HepG2 (cell line): ENCODE data around the gene MACROD2. TPM values are rescaled to one million over a fixed set of nuclear protein-coding genes. Genes with fewer than 3 reads are reported as not detected.

ENCODE experiments used
- ATAC-seq: fragments of 200-7000 bp; cut with Tn5 transposase; 3 replicates; pipeline ENCODE4 v1.9.1; 2020; ENCODE audit warnings: mild to moderate bottlenecking, moderate library complexity
- BruUV-seq: library from RNA; stranded (reverse); fragments of 400-500 nt; replicated peaks from 2 replicates; lab custom pipeline; 2021; lab: Mats Ljungman, UMichigan
- CTCF ChIA-PET: fragments of 300-600 bp; formaldehyde crosslinking; extraction: SDS; loops from one replicate; lab custom pipeline; 2021; ENCODE audit warnings: low total read pairs, inconsistent platforms, low intra/inter-chr PET ratio; lab: Yijun Ruan, JAX
- POLR2A ChIA-PET: fragments of 350-600 bp; sonication (Branson Sonifier 250); formaldehyde crosslinking; loops from one replicate; lab custom pipeline; 2020; ENCODE audit warnings: antibody characterized with exemption, inconsistent platforms; lab: Yijun Ruan, JAX
- DNase-seq: peaks from one replicate; pipeline ENCODE4 v3.0.0-alpha.2; 2015; ENCODE audit warnings: low spot score
- FAIRE-seq: peaks from 3 replicates; lab custom pipeline; 2011; peaks lifted over from hg19 to GRCh38; lab: Jason Lieb, UNC
- H2AFZ ChIP-seq: one replicate; pipeline ENCODE4 v1.6.1; 2011; ENCODE audit warnings: low read length, inconsistent platforms
- H3K27ac ChIP-seq: fragments of 300-600 bp; 3 replicates; pipeline ENCODE4 v1.8.0; 2011; ENCODE audit warnings: mixed run types, mild to moderate bottlenecking, mixed read lengths, low read length, inconsistent platforms; ENCODE audit not compliant: insufficient read depth; ENCODE audit errors: extremely low read length
- H3K27me3 ChIP-seq, 2 experiments: fragments of 200-600 bp in 1 of 2; 2 replicates in 1 of 2; 3 replicates in 1 of 2; pipeline versions ENCODE4 v1.6.0 to v1.8.0; 2011; ENCODE audit warnings: low read length in 2 of 2, mild to moderate bottlenecking in 2 of 2, moderate library complexity in 2 of 2, inconsistent platforms in 1 of 2; ENCODE audit not compliant: insufficient read depth in 2 of 2, control insufficient read depth in 1 of 2
- H3K36me3 ChIP-seq, 2 experiments: fragments of 200-600 bp in 1 of 2; replicated peaks in 1 of 2; 2 replicates in 1 of 2; 3 replicates in 1 of 2; pipeline versions ENCODE4 v1.5.1 to v1.8.0; 2011; ENCODE audit warnings: low read length in 2 of 2, inconsistent platforms in 1 of 2; ENCODE audit not compliant: insufficient read depth in 2 of 2, control insufficient read depth in 1 of 2
- H3K4me1 ChIP-seq: 2 replicates; pipeline ENCODE4 v1.5.1; 2012; ENCODE audit warnings: low read length, inconsistent platforms; ENCODE audit not compliant: insufficient read depth
- H3K4me2 ChIP-seq: 2 replicates; pipeline ENCODE4 v1.6.0; 2011; ENCODE audit warnings: low read depth, low read length, inconsistent platforms
- H3K4me3 ChIP-seq, 3 experiments: fragments of 200-600 bp in 1 of 3; sonication (generic), shearing (Covaris generic) in 1 of 3; replicated peaks in 1 of 3; 2 replicates each; pipeline ENCODE4 v1.5.1; 2011 to 2016; ENCODE audit warnings: low read length in 3 of 3, inconsistent platforms in 2 of 3, low read depth in 2 of 3, mild to moderate bottlenecking in 2 of 3, control low read depth in 1 of 3, mixed read lengths in 1 of 3; ENCODE audit not compliant: insufficient read depth in 1 of 3
- H3K79me2 ChIP-seq: one replicate; pipeline ENCODE4 v1.6.1; 2011; ENCODE audit warnings: low read length, inconsistent platforms; ENCODE audit not compliant: insufficient read depth
- H3K9ac ChIP-seq: 2 replicates; pipeline ENCODE4 v1.6.0; 2011; ENCODE audit warnings: mild to moderate bottlenecking, low read depth, low read length, inconsistent platforms; ENCODE audit not compliant: insufficient read depth
- H3K9me3 ChIP-seq: 2 replicates; pipeline ENCODE4 v1.5.1; 2012; ENCODE audit warnings: mild to moderate bottlenecking, low read length
- H4K20me1 ChIP-seq: 2 replicates; pipeline ENCODE4 v1.6.0; 2011; ENCODE audit warnings: inconsistent platforms, mild to moderate bottlenecking, low read length, moderate library complexity; ENCODE audit not compliant: insufficient read depth
- FOSL1 ChIP-seq: sonication (generic); formaldehyde crosslinking; IDR thresholded peaks from 2 replicates; pipeline ENCODE4 v1.9.0; 2021; ENCODE audit warnings: missing genetic modification reagents, borderline replicate concordance
- HOXA7 ChIP-seq: sonication (generic); formaldehyde crosslinking; IDR thresholded peaks from 2 replicates; pipeline ENCODE4 v1.8.1; 2022; ENCODE audit warnings: mild to moderate bottlenecking, missing genetic modification reagents, moderate library complexity
- NFKB2 ChIP-seq: sonication (generic); formaldehyde crosslinking; IDR thresholded peaks from 2 replicates; pipeline ENCODE4 v1.4.0; 2020; ENCODE audit warnings: missing genetic modification reagents, borderline replicate concordance
- ZNF484 ChIP-seq: sonication (generic); formaldehyde crosslinking; IDR thresholded peaks from 2 replicates; pipeline ENCODE4 v1.5.1; 2020; ENCODE audit warnings: mild to moderate bottlenecking, low read depth, missing genetic modification reagents, borderline replicate concordance
- ZNF543 ChIP-seq: sonication (generic); formaldehyde crosslinking; IDR thresholded peaks from 2 replicates; pipeline ENCODE4 v1.4.0; 2020; ENCODE audit warnings: mild to moderate bottlenecking, missing genetic modification reagents
- WGBS: methylation state at CpG from one replicate; pipeline ENCODE4 v1.1.6; 2017; ENCODE audit warnings: low lambda C conversion rate; 5-methylcytosine and 5-hydroxymethylcytosine counted together
- in situ Hi-C: cut with HindIII; loops from 2 replicates; pipeline ENCODE4 v1.10.0; 2017; ENCODE audit warnings: low pct_unique_long_range_greater_than_20kb; ENCODE audit not compliant: extremely low pct_ligation_motif_present
- intact Hi-C: fragments of 100-400 bp; cut with micrococcal nuclease; formaldehyde crosslinking; loops from one replicate; pipeline ENCODE4 v1.10.0; 2022; ENCODE audit not compliant: unreplicated experiment
- polyA plus RNA-seq, 8 experiments: library from polyadenylated mRNA; depleted of rRNA in 3 of 8; stranded (reverse) in 7 of 8; unstranded in 1 of 8; fragments of >200 nt; fragmentation: Illumina TruSeq in 4 of 8; extraction: Trizol in 4 of 8; gene quantifications; 2 replicates each; pipeline versions ENCODE4 v1.2.1 to v1.2.3, GENCODE V29; 2011 to 2016; ENCODE audit warnings: low read depth in 4 of 8, missing spikeins in 1 of 8, mixed read lengths in 1 of 8; ENCODE audit not compliant: insufficient read depth in 1 of 8
- total RNA-seq, 5 experiments: library from RNA; depleted of rRNA; stranded (reverse); fragments of >200 nt; fragmentation: Illumina TruSeq; extraction: Trizol; gene quantifications; 2 replicates each; pipeline ENCODE4 v1.2.3, GENCODE V29; 2016; ENCODE audit warnings: low read depth in 1 of 5
- TF ChIP-seq, protein P1 (sequence below): sonication (generic); formaldehyde crosslinking; IDR thresholded peaks from 2 replicates; pipeline ENCODE4 v1.8.0; 2023; ENCODE audit warnings: mild to moderate bottlenecking, missing genetic modification reagents
- TF ChIP-seq, protein P2 (sequence below): sonication (generic); formaldehyde crosslinking; IDR thresholded peaks from 2 replicates; pipeline ENCODE4 v1.8.0; 2022; ENCODE audit warnings: low read depth, missing genetic modification reagents
- TF ChIP-seq, protein P3 (sequence below): IDR thresholded peaks from 2 replicates; pipeline ENCODE4 v1.6.1; 2012; ENCODE audit warnings: low read length, improper control_type of control experiment
- TF ChIP-seq, protein P4 (sequence below): sonication (generic); formaldehyde crosslinking; IDR thresholded peaks from 2 replicates; pipeline ENCODE4 v1.4.0; 2020; ENCODE audit warnings: missing genetic modification reagents
- TF ChIP-seq, protein P5 (sequence below): sonication (generic); formaldehyde crosslinking; IDR thresholded peaks from 2 replicates; pipeline ENCODE4 v1.8.0; 2022; ENCODE audit warnings: missing genetic modification reagents, mild to moderate bottlenecking, borderline replicate concordance
- TF ChIP-seq, protein P6 (sequence below): sonication (generic); formaldehyde crosslinking; IDR thresholded peaks from 2 replicates; pipeline ENCODE4 v1.8.1; 2023; ENCODE audit warnings: mild to moderate bottlenecking, inconsistent platforms, moderate library complexity, missing genetic modification reagents, borderline replicate concordance
- TF ChIP-seq, protein P7 (sequence below): sonication (generic); formaldehyde crosslinking; IDR thresholded peaks from 2 replicates; pipeline ENCODE4 v1.4.0; 2020; ENCODE audit warnings: missing genetic modification reagents

MACROD2 gene
- total and polyA plus RNA-seq, 2 of the 13 experiments (the other 11 are each of a cell fraction or from before 2014, with no cell fraction given) = 0.13 to 0.51 TPM

DNA sequence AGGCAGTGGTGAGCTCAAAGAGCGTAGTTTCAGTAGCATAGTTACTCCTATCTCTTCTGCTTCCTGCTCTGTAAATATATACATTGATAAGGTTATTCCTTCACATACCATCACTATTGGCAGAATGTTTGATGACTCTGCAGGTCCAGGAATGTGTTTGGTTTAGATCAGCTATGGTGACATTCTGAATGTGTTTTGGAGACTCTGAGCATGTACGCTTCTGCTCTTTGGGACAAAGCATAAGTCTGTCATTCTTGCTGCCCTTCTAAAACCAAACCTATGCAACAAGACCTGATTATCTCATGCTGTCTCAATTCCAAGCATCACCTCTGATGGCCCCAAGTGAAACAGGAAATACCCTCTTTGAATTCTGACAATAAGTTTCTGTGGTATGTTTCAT is 1503.6 kb downstream of the MACROD2 start:
- no peak overlapping the region for H3K4me2 ChIP-seq
- in situ Hi-C loops = no loop called here
- no peak for TF ChIP-seq HOXA7 (CRISPR knock-in tag)
- no peak for TF ChIP-seq FOSL1
- TF ChIP-seq NFKB2 = no peak
- TF ChIP-seq, protein P1, sequence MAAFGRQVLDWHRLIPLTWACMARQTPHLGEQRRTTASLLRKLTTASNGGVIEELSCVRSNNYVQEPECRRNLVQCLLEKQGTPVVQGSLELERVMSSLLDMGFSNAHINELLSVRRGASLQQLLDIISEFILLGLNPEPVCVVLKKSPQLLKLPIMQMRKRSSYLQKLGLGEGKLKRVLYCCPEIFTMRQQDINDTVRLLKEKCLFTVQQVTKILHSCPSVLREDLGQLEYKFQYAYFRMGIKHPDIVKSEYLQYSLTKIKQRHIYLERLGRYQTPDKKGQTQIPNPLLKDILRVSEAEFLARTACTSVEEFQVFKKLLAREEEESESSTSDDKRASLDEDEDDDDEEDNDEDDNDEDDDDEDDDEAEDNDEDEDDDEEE (CRISPR knock-in tag) = no peak
- TF ChIP-seq, protein P2, sequence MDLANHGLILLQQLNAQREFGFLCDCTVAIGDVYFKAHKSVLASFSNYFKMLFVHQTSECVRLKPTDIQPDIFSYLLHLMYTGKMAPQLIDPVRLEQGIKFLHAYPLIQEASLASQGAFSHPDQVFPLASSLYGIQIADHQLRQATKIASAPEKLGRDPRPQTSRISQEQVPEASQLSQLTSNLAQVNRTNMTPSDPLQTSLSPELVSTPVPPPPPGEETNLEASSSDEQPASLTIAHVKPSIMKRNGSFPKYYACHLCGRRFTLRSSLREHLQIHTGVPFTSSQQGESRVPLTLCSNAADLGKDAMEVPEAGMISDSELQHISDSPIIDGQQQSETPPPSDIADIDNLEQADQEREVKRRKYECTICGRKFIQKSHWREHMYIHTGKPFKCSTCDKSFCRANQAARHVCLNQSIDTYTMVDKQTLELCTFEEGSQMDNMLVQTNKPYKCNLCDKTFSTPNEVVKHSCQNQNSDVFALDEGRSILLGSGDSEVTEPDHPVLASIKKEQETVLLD (CRISPR knock-in tag) = no peak
- TF ChIP-seq, protein P3, sequence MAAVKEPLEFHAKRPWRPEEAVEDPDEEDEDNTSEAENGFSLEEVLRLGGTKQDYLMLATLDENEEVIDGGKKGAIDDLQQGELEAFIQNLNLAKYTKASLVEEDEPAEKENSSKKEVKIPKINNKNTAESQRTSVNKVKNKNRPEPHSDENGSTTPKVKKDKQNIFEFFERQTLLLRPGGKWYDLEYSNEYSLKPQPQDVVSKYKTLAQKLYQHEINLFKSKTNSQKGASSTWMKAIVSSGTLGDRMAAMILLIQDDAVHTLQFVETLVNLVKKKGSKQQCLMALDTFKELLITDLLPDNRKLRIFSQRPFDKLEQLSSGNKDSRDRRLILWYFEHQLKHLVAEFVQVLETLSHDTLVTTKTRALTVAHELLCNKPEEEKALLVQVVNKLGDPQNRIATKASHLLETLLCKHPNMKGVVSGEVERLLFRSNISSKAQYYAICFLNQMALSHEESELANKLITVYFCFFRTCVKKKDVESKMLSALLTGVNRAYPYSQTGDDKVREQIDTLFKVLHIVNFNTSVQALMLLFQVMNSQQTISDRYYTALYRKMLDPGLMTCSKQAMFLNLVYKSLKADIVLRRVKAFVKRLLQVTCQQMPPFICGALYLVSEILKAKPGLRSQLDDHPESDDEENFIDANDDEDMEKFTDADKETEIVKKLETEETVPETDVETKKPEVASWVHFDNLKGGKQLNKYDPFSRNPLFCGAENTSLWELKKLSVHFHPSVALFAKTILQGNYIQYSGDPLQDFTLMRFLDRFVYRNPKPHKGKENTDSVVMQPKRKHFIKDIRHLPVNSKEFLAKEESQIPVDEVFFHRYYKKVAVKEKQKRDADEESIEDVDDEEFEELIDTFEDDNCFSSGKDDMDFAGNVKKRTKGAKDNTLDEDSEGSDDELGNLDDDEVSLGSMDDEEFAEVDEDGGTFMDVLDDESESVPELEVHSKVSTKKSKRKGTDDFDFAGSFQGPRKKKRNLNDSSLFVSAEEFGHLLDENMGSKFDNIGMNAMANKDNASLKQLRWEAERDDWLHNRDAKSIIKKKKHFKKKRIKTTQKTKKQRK = no peak
- TF ChIP-seq ZNF484 (CRISPR knock-in tag) = no peak
- TF ChIP-seq, protein P4, sequence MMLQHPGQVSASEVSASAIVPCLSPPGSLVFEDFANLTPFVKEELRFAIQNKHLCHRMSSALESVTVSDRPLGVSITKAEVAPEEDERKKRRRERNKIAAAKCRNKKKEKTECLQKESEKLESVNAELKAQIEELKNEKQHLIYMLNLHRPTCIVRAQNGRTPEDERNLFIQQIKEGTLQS (CRISPR knock-in tag) = no peak
- TF ChIP-seq, protein P5, sequence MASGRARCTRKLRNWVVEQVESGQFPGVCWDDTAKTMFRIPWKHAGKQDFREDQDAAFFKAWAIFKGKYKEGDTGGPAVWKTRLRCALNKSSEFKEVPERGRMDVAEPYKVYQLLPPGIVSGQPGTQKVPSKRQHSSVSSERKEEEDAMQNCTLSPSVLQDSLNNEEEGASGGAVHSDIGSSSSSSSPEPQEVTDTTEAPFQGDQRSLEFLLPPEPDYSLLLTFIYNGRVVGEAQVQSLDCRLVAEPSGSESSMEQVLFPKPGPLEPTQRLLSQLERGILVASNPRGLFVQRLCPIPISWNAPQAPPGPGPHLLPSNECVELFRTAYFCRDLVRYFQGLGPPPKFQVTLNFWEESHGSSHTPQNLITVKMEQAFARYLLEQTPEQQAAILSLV = no peak
- TF ChIP-seq, protein P6, sequence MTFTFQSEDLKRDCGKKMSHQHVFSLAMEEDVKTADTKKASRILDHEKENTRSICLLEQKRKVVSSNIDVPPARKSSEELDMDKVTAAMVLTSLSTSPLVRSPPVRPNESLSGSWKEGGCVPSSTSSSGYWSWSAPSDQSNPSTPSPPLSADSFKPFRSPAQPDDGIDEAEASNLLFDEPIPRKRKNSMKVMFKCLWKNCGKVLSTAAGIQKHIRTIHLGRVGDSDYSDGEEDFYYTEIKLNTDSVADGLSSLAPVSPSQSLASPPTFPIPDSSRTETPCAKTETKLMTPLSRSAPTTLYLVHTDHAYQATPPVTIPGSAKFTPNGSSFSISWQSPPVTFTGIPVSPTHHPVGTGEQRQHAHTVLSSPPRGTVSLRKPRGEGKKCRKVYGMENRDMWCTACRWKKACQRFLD (CRISPR knock-in tag) = no peak
- TF ChIP-seq, protein P7, sequence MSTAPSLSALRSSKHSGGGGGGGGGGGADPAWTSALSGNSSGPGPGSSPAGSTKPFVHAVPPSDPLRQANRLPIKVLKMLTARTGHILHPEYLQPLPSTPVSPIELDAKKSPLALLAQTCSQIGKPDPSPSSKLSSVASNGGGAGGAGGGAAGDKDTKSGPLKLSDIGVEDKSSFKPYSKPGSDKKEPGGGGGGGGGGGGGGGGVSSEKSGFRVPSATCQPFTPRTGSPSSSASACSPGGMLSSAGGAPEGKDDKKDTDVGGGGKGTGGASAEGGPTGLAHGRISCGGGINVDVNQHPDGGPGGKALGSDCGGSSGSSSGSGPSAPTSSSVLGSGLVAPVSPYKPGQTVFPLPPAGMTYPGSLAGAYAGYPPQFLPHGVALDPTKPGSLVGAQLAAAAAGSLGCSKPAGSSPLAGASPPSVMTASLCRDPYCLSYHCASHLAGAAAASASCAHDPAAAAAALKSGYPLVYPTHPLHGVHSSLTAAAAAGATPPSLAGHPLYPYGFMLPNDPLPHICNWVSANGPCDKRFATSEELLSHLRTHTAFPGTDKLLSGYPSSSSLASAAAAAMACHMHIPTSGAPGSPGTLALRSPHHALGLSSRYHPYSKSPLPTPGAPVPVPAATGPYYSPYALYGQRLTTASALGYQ = no peak
- TF ChIP-seq ZNF543 = no peak

More for the DNA sequence above, 1503.6 kb downstream of the MACROD2 start:
- H3K4me3 ChIP-seq = no peak overlapping the region
- no peaks in the 10 kb centered on the region for H3K36me3 ChIP-seq
- FAIRE-seq = no peak
- intact Hi-C loops = no loop called here
- no peak overlapping the region for H3K27ac ChIP-seq
- POLR2A ChIA-PET = no interaction called here
- 8% methylated on average over 2 of the region's 2 CpGs for WGBS
- DNase-seq = peak; percentile 20
- peaks cover 92% of the 10 kb centered on the region for H3K9me3 ChIP-seq
- no peak overlapping the region for H2AFZ ChIP-seq
- no peak for ATAC-seq
- no TSS peak for BruUV-seq
- H4K20me1 ChIP-seq = no peaks in the 10 kb centered on the region
- CTCF ChIA-PET = no interaction called here
- no peak overlapping the region for H3K9ac ChIP-seq
- H3K4me1 ChIP-seq = no peaks in the 10 kb centered on the region
- H3K79me2 ChIP-seq = no peaks in the 10 kb centered on the region
- H3K27me3 ChIP-seq = no peaks in the 10 kb centered on the region
